Measurements from ENCODE around the gene DPP10.

DPP10 gene

GRCh38 chr2:115880558-115880957 lies 1438.1 kb downstream of the DPP10 start:
- H3K27me3 Mint-ChIP-seq (ENCODE audit: low read depth), result no peaks in the 10 kb centered on the region
- no peaks in the 10 kb centered on the region for H3K36me3 Mint-ChIP-seq (ENCODE audit: low read depth)
- no peak overlapping the region for H3K4me3 Mint-ChIP-seq
- DNase-seq (ENCODE audit: low spot score), result no peak
- no peak overlapping the region for H3K27ac Mint-ChIP-seq
- H3K9me3 Mint-ChIP-seq, result peaks cover 30% of the 10 kb centered on the region
- H3K4me1 Mint-ChIP-seq (ENCODE audit: low read depth), result no peaks in the 10 kb centered on the region

GRCh38 chr2:115887209-115887776 lies 1444.9 kb downstream of the DPP10 start:
- Mint-ChIP-seq H3K9me3 (peaks cover 61% of the 10 kb centered on the region), H3K27me3 (ENCODE audit: low read depth) (no peaks in the 10 kb centered on the region), H3K36me3 (ENCODE audit: low read depth) (no peaks in the 10 kb centered on the region), H3K4me1 (ENCODE audit: low read depth) (no peaks in the 10 kb centered on the region), H3K4me3 (no peak overlapping the region), H3K27ac (no peak overlapping the region)
- DNase-seq (ENCODE audit: low spot score), result no peak

All from T-helper 2 cell treated with Interferon-gamma antibody and Interleukin-4, amounts not matched to agents 5 μg/mL and 100 μg/mL, for 36 hours (primary cell).